HG03139 (cell line): ENCODE measurements around the gene KDM6A.

Experiments used
- ATAC-seq: cut with Tn5 transposase; IDR thresholded peaks from one replicate; pipeline ENCODE4 v1.9.1; 2021; ENCODE audit not compliant: unreplicated experiment

Gene KDM6A

GRCh38 chrX:45157647-45158046 lies 284.7 kb downstream of the KDM6A start:
- no peak for ATAC-seq
